DOHH2 (cell line): ENCODE measurements around the gene TSHZ2.

Source experiments
- EZH2phosphoT487 ChIP-seq: fragments of 200-600 bp; sonication (generic); IDR thresholded peaks from 2 replicates; pipeline ENCODE4 v1.6.1; 2017; ENCODE audit warnings: borderline replicate concordance, mild to moderate bottlenecking, antibody characterized with exemption, low read length, moderate library complexity, mixed read lengths
- TF ChIP-seq, protein P1 (sequence below): fragments of 200-600 bp; sonication (generic); IDR thresholded peaks from one replicate; pipeline ENCODE4 v1.5.1; 2014; ENCODE audit warnings: antibody characterized with exemption, mild to moderate bottlenecking, low read depth, low read length; ENCODE audit not compliant: poor library complexity, severe bottlenecking

- TF ChIP-seq, protein P1, sequence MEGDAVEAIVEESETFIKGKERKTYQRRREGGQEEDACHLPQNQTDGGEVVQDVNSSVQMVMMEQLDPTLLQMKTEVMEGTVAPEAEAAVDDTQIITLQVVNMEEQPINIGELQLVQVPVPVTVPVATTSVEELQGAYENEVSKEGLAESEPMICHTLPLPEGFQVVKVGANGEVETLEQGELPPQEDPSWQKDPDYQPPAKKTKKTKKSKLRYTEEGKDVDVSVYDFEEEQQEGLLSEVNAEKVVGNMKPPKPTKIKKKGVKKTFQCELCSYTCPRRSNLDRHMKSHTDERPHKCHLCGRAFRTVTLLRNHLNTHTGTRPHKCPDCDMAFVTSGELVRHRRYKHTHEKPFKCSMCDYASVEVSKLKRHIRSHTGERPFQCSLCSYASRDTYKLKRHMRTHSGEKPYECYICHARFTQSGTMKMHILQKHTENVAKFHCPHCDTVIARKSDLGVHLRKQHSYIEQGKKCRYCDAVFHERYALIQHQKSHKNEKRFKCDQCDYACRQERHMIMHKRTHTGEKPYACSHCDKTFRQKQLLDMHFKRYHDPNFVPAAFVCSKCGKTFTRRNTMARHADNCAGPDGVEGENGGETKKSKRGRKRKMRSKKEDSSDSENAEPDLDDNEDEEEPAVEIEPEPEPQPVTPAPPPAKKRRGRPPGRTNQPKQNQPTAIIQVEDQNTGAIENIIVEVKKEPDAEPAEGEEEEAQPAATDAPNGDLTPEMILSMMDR = no peak
- TF ChIP-seq EZH2phosphoT487 = no peak
Observed at GRCh38 chr20:53002786-53003185, 30.6 kb downstream of the TSHZ2 start.
